ENCODE results near the gene D2HGDH.

D2HGDH gene

GRCh38 chr2:241734467-241735208 is at the start of gene D2HGDH:
Gene D2HGDH, plus strand, starts transcription at chr2:241734630. Its CDS starts 595 bp downstream, at chr2:241735225.
- peak; percentile 97 for DNase-seq

- peak in 1 of 2 experiments; percentile 26 for DNase-seq
Observed at GRCh38 chr2:241686324-241686649, 48.1 kb upstream of the D2HGDH start.

- peak; percentile 93 to 95 for DNase-seq
Observed at GRCh38 chr2:241686650-241687425, 47.6 kb upstream of the D2HGDH start, which contains the start of gene DTYMK. Gene DTYMK, minus strand, starts transcription at chr2:241686815. Its CDS starts 32 bp downstream, at chr2:241686783.

- DNase-seq, result no peak
Observed at GRCh38 chr2:241689306-241689705, 45.1 kb upstream of the D2HGDH start.

- no peak for DNase-seq
Observed at GRCh38 chr2:241690202-241690717, 44.2 kb upstream of the D2HGDH start.

GRCh38 chr2:241692448-241692847 is 42.0 kb upstream of the D2HGDH start:
- DNase-seq, result no peak

- no peak for DNase-seq
Observed at GRCh38 chr2:241695651-241696050, 38.8 kb upstream of the D2HGDH start.

GRCh38 chr2:241701149-241701398 is 33.4 kb upstream of the D2HGDH start:
- no peak for DNase-seq

- DNase-seq, result peak; percentile 97
Observed at GRCh38 chr2:241701399-241702154, 32.9 kb upstream of the D2HGDH start, which contains the start of gene ING5. Gene ING5, plus strand, starts transcription at chr2:241702039. Its CDS starts 27 bp downstream, at chr2:241702066.

GRCh38 chr2:241702155-241703031 is 32.0 kb upstream of the D2HGDH start:
- DNase-seq, result peak; percentile 90 to 92

- DNase-seq, result no peak
Observed at GRCh38 chr2:241703032-241703604, 31.3 kb upstream of the D2HGDH start.

GRCh38 chr2:241706537-241706936 is 27.9 kb upstream of the D2HGDH start:
- DNase-seq, result no peak

GRCh38 chr2:241708879-241709278 is 25.6 kb upstream of the D2HGDH start:
- no peak for DNase-seq

GRCh38 chr2:241719093-241719492 is 15.3 kb upstream of the D2HGDH start:
- DNase-seq, result no peak

GRCh38 chr2:241720099-241720498 is 14.3 kb upstream of the D2HGDH start:
- no peak for DNase-seq

GRCh38 chr2:241720560-241720959 is 13.9 kb upstream of the D2HGDH start:
- DNase-seq, result no peak

GRCh38 chr2:241721852-241722251 is 12.6 kb upstream of the D2HGDH start:
- no peak for DNase-seq

GRCh38 chr2:241722896-241723454 is 11.5 kb upstream of the D2HGDH start:
- DNase-seq, result no peak

- no peak for DNase-seq
Observed at GRCh38 chr2:241724259-241724974, 10.0 kb upstream of the D2HGDH start.

GRCh38 chr2:241724975-241725870 is 9.2 kb upstream of the D2HGDH start:
- DNase-seq, result no peak
